ENCODE measurements around the gene DCC. TPM values are rescaled to one million over a fixed set of nuclear protein-coding genes. Genes with fewer than 3 reads are reported as not detected.

DCC gene
- total RNA-seq, 1 donor from 2014 or later, result not detected

GRCh38 chr18:52894801-52895200 lies 554.8 kb downstream of the DCC start:
- no peaks in the 10 kb centered on the region for H3K36me3 Mint-ChIP-seq (ENCODE audit: low read depth)
- H3K27ac Mint-ChIP-seq (ENCODE audit: unreplicated experiment), result no peak overlapping the region
- H3K4me1 Mint-ChIP-seq (ENCODE audit: low read depth), result no peaks in the 10 kb centered on the region
- H3K4me3 Mint-ChIP-seq (ENCODE audit: unreplicated experiment), result no peak overlapping the region
- TF ChIP-seq CTCF (IDR thresholded peaks at IDR 0.05), result no peak
- no peaks in the 10 kb centered on the region for H3K27me3 Mint-ChIP-seq (ENCODE audit: low read depth)
- no peak for DNase-seq (ENCODE audit: low spot score)
- H3K9me3 Mint-ChIP-seq (ENCODE audit: low read depth), result no peaks in the 10 kb centered on the region

DNA sequence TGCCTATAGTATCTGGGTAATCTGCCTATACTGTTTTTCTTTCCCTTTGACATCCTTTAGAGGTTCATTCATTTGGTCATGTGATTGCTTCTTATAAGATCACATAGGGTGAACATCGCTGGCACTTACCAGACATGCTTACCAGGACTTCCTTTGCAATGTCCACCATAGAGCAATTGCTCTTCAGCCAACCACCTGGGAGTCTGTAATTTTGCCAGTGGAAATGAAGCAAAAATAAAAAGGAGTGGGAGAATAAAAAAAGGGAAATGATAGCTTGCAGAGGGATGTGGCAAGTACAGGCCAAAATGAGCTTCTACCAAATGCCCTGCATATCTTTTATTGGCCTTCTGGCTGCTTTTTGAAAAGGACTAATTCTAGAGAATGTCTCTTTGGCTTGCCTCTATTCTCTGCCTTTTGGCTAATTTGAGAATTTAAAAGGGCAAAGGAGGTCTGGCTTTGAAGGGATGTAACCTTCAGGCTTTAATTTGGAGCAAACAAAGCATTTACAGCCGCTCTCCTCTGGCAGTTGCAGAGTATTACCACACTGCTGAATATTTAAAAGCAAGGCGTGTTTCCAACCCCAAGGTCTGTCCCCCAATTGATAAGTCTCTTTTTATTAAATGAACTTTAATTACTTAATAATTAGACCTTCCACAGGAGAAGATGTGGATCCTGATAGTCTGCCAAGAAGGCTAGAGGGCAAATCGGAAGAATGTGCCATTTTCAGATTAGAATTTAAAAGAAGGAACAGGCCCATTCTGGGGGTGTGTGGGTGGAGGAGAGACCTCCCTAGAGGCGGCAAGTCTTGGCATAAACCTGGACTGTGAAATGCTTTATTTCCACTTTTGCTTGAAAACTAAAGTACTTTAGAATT lies 557.9 kb downstream of the DCC start:
- no peaks in the 10 kb centered on the region for H3K4me1 Mint-ChIP-seq (ENCODE audit: low read depth)
- no peak for TF ChIP-seq CTCF (IDR thresholded peaks at IDR 0.05)
- no peak overlapping the region for H3K27ac Mint-ChIP-seq (ENCODE audit: unreplicated experiment)
- no peak for DNase-seq (ENCODE audit: low spot score)
- no peaks in the 10 kb centered on the region for H3K9me3 Mint-ChIP-seq (ENCODE audit: low read depth)
- no peaks in the 10 kb centered on the region for H3K36me3 Mint-ChIP-seq (ENCODE audit: low read depth)
- H3K27me3 Mint-ChIP-seq (ENCODE audit: low read depth), result no peaks in the 10 kb centered on the region
- H3K4me3 Mint-ChIP-seq (ENCODE audit: unreplicated experiment), result no peak overlapping the region

- no peaks in the 10 kb centered on the region for H3K9me3 Mint-ChIP-seq (ENCODE audit: low read depth)
- H3K27me3 Mint-ChIP-seq (ENCODE audit: low read depth), result no peaks in the 10 kb centered on the region
- H3K36me3 Mint-ChIP-seq (ENCODE audit: low read depth), result no peaks in the 10 kb centered on the region
- no peaks in the 10 kb centered on the region for H3K4me1 Mint-ChIP-seq (ENCODE audit: low read depth)
- no peak overlapping the region for H3K4me3 Mint-ChIP-seq (ENCODE audit: unreplicated experiment)
- no peak for DNase-seq (ENCODE audit: low spot score)
- no peak for TF ChIP-seq CTCF (IDR thresholded peaks at IDR 0.05)
- H3K27ac Mint-ChIP-seq (ENCODE audit: unreplicated experiment), result no peak overlapping the region
Observed at GRCh38 chr18:52898485-52899058, 558.6 kb downstream of the DCC start.

GRCh38 chr18:52902188-52902587 lies 562.2 kb downstream of the DCC start:
- Mint-ChIP-seq H3K4me1 (ENCODE audit: low read depth) (no peaks in the 10 kb centered on the region), H3K9me3 (ENCODE audit: low read depth) (no peaks in the 10 kb centered on the region), H3K4me3 (ENCODE audit: unreplicated experiment) (no peak overlapping the region), H3K27me3 (ENCODE audit: low read depth) (no peaks in the 10 kb centered on the region), H3K27ac (ENCODE audit: unreplicated experiment) (no peak overlapping the region), H3K36me3 (ENCODE audit: low read depth) (no peaks in the 10 kb centered on the region)
- no peak for DNase-seq (ENCODE audit: low spot score)
- no peak for TF ChIP-seq CTCF (IDR thresholded peaks at IDR 0.05)

- no peaks in the 10 kb centered on the region for H3K36me3 Mint-ChIP-seq (ENCODE audit: low read depth)
- no peaks in the 10 kb centered on the region for H3K4me1 Mint-ChIP-seq (ENCODE audit: low read depth)
- no peaks in the 10 kb centered on the region for H3K27me3 Mint-ChIP-seq (ENCODE audit: low read depth)
- no peak for DNase-seq (ENCODE audit: low spot score)
- H3K9me3 Mint-ChIP-seq (ENCODE audit: low read depth), result no peaks in the 10 kb centered on the region
- H3K27ac Mint-ChIP-seq (ENCODE audit: unreplicated experiment), result no peak overlapping the region
- H3K4me3 Mint-ChIP-seq (ENCODE audit: unreplicated experiment), result no peak overlapping the region
- peak; percentile 51 for TF ChIP-seq CTCF (IDR thresholded peaks at IDR 0.05)
Observed at GRCh38 chr18:52903857-52904256, 563.9 kb downstream of the DCC start.

Data from chondrocyte (in vitro differentiated cells).